Femur (tissue), 1 donor: ENCODE measurements around the gene AP3B2.
"Not testable (repeated sequence)": the region's sequence is repeated elsewhere in the genome, so short reads cannot be mapped to it uniquely, and the experiment has no call there.

Experiments used
- DNase-seq: peaks from one replicate; pipeline ENCODE4 v3.0.0-alpha.2; 2017

The AP3B2 gene

DNA sequence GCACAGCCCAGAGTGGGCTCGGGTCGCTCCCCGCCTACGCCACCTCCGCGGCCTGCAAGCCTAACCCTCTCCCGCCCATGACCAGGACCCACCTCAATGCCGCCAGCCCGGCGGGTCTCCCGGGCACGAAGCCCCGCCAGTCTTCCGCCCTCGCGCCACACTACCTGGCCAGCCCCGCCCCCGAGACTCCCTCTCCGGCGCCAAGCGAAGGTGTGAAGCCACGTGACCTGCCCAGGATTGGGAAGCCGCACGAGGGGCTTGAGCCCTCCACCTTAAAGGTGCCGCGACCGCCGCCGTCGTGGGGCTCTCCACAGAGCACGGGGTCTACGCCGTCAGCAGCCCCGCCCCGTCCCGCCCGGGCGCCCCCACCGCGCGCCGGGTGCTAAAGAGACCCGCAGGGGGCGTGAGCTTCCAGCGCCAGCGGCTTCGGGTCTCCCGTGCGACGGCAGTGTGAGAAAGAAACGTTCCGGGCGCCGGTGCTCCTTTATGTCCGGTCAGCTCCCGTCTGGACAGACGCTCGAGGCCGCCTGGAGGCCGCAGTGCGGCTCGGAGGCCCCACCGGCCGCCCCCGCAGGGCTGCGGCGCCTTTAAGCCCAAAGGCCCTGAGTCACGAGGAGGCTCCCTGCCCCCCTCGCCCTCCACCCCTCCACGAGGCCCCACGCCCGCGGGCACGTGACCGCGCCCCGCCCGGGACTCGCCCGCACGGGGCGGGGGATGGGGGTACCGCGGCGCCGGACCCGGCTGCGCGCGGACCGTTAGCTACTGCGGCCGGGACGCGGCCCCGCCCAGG, 62.4 kb downstream of the AP3B2 start, which contains the start of gene CPEB1:
CPEB1 (minus strand) TSS at position 319 of the 790 bp plus-strand sequence. CDS start 18,904 bp downstream, outside the sequence.
- peak; percentile 40 for DNase-seq

DNA sequence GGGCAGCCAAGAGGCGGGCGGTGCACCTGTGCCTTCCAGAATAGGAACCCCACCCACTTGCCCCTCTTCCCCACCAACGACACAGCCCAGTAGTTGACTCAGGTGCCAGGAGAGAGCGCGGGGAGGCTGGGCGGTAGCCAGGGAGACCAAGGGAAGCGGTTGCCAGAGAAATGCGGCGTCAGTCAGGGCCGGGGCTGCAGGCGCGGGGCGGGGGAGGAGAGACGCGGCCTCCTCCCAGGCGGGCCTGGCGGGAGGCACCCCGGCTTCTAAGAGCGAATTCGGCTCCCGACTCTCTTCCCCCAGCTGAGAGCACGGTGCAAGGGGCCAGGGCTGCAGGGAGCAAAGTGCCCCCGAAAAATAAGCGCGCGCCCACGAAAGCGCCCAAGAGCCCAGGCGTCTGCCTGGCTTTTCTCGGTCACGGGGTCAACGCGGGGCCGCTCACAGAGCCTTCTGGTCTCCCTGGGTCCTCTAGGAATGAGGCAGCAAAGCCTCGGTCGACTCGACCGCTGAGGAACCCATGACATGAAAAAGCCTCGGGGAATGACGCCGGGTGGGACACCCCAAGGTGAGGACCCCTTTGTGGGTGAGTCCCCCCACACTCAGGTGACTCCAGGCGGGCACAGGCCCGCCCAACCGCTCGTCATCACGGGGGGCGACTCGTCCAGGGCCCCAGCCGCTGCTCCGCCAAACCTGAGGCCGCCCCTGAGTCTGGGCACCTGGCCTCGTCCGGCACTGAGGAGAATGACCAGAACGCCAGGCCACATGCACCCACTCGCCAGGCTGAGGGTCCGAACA, 63.2 kb downstream of the AP3B2 start:
- no peak for DNase-seq

- not testable (repeated sequence) for DNase-seq
Measured at GRCh38 chr15:82644967-82645852, 64.5 kb downstream of the AP3B2 start.

DNA sequence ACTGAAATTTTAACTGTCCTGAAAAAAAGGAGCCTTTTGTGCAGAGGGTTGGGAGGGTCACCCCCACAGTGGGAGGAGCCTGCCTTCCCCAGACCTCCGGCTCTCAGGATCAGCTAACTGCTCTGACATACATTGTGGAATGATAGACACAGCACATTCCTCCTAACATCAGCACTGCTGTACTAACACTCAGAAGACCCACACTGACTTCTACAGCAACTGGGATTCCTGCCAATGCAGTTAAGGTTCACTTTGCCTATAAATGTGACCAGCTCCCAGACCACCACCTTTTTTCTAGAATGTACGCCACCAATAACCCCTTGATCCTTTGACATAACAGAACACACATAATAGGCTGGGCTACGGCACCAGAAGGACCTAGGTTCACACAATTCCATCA, 65.7 kb downstream of the AP3B2 start:
- no peak for DNase-seq

DNA sequence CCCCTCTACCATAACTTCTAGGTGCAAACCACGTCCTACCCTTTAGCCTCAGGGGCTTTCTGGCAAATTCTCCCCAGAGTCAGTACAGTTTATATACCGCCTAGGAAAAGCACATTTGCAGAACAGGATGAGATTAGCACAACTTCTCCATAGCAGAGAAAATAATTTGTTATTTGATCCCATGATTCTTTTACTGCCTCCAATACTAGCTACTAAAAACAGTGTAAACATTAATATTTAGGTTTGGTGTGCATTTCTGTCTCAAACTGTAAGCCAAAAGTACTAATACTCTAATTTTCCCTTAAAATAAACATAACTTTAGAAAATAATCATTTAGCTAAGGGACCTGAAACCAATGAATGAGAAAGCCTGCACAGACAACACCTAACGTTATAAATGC, 67.0 kb downstream of the AP3B2 start:
- no peak for DNase-seq

- DNase-seq, result no peak
Measured at GRCh38 chr15:82641129-82641798, 68.4 kb downstream of the AP3B2 start.

GRCh38 chr15:82640672-82641071, 69.0 kb downstream of the AP3B2 start:
- no peak for DNase-seq

- DNase-seq, result no peak
Measured at GRCh38 chr15:82635798-82636197, 73.9 kb downstream of the AP3B2 start.

DNA sequence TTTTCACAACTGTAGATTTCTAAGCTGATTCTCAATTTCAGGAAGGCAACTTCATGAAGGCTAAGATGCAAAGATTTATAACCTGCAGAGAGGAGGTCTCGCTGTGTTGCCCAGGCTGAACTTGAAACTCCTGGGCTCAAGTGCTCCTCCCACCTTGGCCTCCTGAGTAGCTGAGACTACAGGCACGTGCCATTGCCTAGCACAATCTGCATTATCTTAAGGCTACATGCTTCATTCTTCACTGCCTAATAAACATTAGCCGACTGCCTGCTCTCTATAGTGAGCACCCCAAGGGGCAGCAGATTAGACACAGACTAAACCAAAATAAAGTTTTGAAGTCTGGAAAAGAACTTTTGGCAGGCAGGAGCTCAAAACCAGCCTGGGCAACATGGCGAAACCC, 79.6 kb downstream of the AP3B2 start:
- no peak for DNase-seq

DNA sequence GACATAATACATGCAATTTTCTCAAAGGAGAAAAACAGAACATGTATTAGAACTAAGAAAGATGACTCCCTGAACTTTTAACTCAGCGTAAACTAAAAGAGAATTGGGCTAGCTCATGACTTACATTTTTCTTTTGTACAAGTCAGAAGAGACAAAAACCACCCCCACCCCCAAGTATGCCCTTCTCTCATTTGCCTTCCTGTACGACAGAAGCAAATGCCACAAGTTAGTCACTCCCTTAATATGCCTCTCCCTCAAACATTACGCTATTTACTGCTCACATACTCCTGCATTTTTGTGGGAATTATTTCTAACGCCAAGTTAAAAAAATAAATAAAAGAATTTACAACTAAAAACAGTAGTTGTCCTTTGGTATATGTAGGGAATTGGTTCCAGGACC, 84.5 kb downstream of the AP3B2 start:
- DNase-seq, result no peak

DNA sequence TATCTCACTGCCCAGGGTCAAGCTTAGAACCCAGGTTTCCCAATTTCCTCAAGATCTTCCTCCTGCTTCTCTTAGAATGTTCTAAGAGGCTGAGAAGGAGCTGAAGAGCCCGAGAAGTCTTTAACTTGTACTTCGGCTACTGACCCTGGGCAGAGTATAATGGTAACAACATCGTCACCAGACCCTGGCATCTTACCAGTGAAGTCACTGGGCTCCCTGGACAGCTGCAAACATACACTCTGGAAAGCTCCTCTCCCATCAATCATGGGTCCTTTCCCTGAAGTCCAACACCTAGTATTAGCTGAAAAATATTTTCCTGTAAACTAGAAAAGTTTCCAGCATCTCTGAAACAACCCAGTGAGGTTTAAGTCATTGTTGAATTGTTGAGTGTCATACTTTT, 85.2 kb downstream of the AP3B2 start:
- no peak for DNase-seq

DNA sequence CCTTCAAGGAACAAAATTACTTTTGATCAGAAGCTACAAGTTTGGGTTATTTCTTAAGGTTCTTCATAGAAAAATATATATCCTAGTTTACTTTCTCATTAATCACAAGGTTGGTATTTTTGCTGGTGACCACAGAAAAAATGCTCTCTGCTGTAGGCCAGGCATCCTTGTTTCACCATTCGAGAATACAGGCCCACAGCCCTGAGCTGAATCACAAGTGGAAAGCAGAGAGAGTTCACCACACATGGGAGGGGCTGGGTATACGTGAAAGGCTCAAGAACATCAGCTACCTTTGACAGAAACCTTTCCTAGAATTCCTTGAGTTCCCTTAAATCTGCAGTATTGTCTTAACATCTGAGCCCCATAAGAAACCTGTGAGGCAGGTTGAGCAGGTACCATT, 85.7 kb downstream of the AP3B2 start:
- no peak for DNase-seq

- DNase-seq, result no peak
Measured at GRCh38 chr15:82621970-82622369, 87.7 kb downstream of the AP3B2 start.

- no peak for DNase-seq
Measured at GRCh38 chr15:82613747-82614146, 95.9 kb downstream of the AP3B2 start.

DNA sequence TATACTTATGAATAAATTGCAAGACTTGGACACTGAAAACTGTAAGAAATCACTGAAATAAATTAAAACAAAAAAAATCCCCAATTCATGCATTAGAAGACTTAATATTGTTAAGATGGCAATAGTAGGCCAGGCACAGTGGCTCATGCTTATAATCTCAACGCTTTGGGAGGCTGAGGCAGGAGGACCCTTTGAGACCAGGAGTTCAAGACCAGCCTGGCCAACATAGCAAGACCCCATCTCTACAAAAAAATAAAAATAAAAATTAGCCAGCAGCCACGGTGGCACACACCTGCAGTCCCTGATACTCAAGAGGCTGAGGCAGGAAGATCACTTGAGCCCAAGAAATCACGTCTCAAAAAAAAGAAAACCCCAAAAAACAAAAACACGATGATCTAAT, 98.3 kb downstream of the AP3B2 start:
- no peak for DNase-seq
